MM.1S (cell line): ENCODE data around the gene AGO3.

Experiments used
- EZH2 ChIP-seq: fragments of 300-600 bp; sonication (generic); optimal IDR thresholded peaks from 2 replicates; pipeline ENCODE3; 2017; ENCODE audit warnings: low read depth, mild to moderate bottlenecking, antibody characterized with exemption, low read length, mixed read lengths
- EZH2phosphoT487 ChIP-seq: fragments of 300-600 bp; sonication (generic); IDR thresholded peaks from 2 replicates; pipeline ENCODE4 v1.6.1; 2018; ENCODE audit warnings: antibody characterized with exemption, low read length
- TF ChIP-seq, protein P1 (sequence below): fragments of 300-600 bp; sonication (generic); IDR thresholded peaks from 2 replicates; pipeline ENCODE4 v1.5.1; 2016; ENCODE audit warnings: antibody characterized with exemption, low read length, mixed read lengths

DNA sequence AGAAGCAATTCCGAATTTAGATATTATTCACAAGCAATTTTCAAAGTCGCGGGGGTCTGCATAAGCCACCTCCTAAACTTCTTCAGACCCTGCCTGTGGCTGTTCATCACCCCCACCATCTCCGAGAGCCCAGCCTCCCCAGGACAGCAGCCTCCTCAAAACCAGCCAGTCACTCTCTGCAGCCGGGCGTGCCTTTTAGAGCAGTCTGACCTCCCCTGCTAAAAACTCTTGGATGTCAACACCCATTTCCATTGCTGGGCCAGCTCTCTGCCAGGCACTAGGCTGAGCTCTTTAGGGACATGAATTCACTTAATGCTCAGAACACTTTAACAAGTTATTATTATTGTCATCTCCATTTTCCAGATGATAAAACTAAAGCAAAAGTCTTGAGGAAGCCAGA lies 169.5 kb downstream of the AGO3 start:
- TF ChIP-seq, protein P1, sequence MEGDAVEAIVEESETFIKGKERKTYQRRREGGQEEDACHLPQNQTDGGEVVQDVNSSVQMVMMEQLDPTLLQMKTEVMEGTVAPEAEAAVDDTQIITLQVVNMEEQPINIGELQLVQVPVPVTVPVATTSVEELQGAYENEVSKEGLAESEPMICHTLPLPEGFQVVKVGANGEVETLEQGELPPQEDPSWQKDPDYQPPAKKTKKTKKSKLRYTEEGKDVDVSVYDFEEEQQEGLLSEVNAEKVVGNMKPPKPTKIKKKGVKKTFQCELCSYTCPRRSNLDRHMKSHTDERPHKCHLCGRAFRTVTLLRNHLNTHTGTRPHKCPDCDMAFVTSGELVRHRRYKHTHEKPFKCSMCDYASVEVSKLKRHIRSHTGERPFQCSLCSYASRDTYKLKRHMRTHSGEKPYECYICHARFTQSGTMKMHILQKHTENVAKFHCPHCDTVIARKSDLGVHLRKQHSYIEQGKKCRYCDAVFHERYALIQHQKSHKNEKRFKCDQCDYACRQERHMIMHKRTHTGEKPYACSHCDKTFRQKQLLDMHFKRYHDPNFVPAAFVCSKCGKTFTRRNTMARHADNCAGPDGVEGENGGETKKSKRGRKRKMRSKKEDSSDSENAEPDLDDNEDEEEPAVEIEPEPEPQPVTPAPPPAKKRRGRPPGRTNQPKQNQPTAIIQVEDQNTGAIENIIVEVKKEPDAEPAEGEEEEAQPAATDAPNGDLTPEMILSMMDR = no peak
- TF ChIP-seq EZH2phosphoT487 (no peak), EZH2 (no peak)
